C1 segment of cervical spinal cord (tissue), 14 donors: ENCODE data around the gene ATP11A.
A peak's percentile ranks its signal among the peaks of the same experiment; 100 is the strongest.

Experiments used
- DNase-seq, 14 donors: peaks; one replicate each; lab custom pipeline; 2025; lab: John Stamatoyannopoulos, UW

The ATP11A gene

GRCh38 chr13:112813552-112813951, 123.7 kb downstream of the ATP11A start:
- no peak for DNase-seq

GRCh38 chr13:112814905-112815585, 125.2 kb downstream of the ATP11A start:
- DNase-seq: no peak

GRCh38 chr13:112815871-112816270, 126.0 kb downstream of the ATP11A start:
- DNase-seq: no peak

- DNase-seq: no peak
These were observed 128.3 kb downstream of the ATP11A start for GRCh38 chr13:112818040-112818697.

GRCh38 chr13:112818698-112819045, 128.8 kb downstream of the ATP11A start:
- DNase-seq: no peak

GRCh38 chr13:112819111-112819510, 129.3 kb downstream of the ATP11A start:
- DNase-seq: no peak

- no peak for DNase-seq
These were observed 130.0 kb downstream of the ATP11A start for GRCh38 chr13:112819816-112820215.

GRCh38 chr13:112820318-112820717, 130.5 kb downstream of the ATP11A start:
- no peak for DNase-seq

GRCh38 chr13:112821340-112822055, 131.7 kb downstream of the ATP11A start:
- DNase-seq: no peak

- DNase-seq: no peak
These were observed 133.0 kb downstream of the ATP11A start for GRCh38 chr13:112822851-112823250.

- no peak for DNase-seq
These were observed 134.6 kb downstream of the ATP11A start for GRCh38 chr13:112824429-112824828.

GRCh38 chr13:112825071-112825470, 135.2 kb downstream of the ATP11A start:
- no peak for DNase-seq

GRCh38 chr13:112825875-112826274, 136.0 kb downstream of the ATP11A start:
- DNase-seq: no peak

GRCh38 chr13:112826565-112826964, 136.7 kb downstream of the ATP11A start:
- no peak for DNase-seq

- DNase-seq: no peak
These were observed 138.4 kb downstream of the ATP11A start for GRCh38 chr13:112828082-112828699.

GRCh38 chr13:112828756-112829155, 138.9 kb downstream of the ATP11A start:
- peak in 1 of 14 donors; percentile 41 for DNase-seq

GRCh38 chr13:112831196-112831595, 141.4 kb downstream of the ATP11A start:
- no peak for DNase-seq

GRCh38 chr13:112831801-112832200, 142.0 kb downstream of the ATP11A start:
- no peak for DNase-seq

- DNase-seq: no peak
These were observed 143.0 kb downstream of the ATP11A start for GRCh38 chr13:112832811-112833210.

- DNase-seq: no peak
These were observed 143.9 kb downstream of the ATP11A start for GRCh38 chr13:112833551-112834257.

- DNase-seq: no peak
These were observed 145.5 kb downstream of the ATP11A start for GRCh38 chr13:112835344-112835743.

- no peak for DNase-seq
These were observed 146.0 kb downstream of the ATP11A start for GRCh38 chr13:112835796-112836195.
